ENCODE results near the gene GSG1L.

GSG1L gene

DNA sequence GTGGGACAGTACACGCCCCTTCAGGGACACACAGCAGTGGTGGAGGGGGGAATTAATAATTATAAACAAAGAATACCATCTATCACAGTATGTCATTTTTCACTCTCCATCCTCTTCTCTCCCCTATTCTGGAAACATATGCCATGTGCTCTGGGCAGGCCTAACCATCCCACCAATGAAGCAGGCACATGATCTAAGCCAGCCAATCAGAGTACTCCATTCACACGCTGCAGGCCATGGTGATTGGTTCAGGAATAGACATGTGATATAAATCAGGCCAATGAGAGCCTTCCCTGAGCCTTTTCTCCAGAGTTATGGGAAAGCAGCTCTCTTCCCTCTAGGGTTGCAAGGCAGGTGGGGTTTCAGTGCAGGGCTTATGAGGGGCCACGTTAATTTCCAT, 36.5 kb downstream of the GSG1L start:
- no peak for DNase-seq (ENCODE audit: low read depth in 3 of 3, low spot score in 1 of 3)

DNA sequence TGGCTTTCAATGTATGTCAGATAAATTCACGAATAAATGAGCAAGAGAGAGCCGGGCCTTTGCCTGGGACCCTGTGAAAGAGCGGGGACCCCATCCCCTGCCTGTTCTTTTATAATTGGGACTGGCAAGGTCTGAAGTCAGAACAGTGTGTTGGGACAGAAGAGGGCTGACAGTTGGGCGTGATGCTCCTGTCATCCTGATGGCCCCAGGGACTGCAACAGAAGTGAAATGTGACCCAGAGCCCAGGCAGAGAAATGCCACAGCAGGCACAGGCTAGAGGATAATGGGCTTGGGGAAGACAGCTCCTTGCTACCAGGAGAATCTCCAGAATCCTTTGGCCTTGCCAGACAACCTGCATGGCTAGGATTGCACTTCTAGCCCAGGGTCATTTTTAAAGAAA, 37.9 kb downstream of the GSG1L start:
- no peak for DNase-seq (ENCODE audit: low read depth in 3 of 3, low spot score in 1 of 3)

DNA sequence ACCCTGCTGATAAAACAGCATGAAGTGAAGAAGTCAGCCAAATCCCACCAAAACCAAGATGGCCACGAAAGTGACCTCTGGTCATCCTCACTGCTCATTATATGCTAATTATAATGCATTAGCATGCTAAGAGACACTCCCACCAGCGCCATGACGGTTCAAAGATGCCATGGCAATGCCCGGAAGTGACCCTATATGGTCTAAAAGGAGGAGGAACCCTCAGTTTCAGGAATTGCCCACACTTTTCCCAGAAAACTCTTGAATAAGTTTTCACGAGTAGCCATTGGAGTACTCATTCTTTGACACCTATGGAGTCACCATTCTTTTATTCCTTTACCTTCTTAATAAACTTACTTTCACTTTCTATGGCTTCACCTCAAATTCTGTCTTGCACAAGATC, 44.3 kb downstream of the GSG1L start:
- DNase-seq (ENCODE audit: low read depth in 3 of 3, low spot score in 1 of 3), result no peak

DNA sequence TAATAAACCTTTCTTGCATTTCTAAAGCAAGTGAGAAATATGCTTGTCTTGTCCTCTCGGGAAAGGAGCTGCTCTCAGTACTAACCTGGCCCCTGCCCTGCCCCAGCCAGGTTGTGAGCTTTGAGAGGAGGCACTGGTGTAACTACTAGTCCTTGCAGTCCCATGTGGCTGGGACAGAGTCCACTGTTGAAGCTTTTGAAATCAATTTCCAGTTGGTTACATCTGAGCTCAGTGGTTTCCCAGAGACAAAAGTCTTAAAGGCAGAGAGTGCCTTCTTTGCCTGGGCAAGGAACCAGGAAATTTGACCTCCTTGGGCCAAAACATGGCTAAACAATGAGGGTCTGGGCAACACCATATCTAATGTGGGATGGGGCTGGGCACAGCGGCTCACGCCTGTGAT, 48.7 kb downstream of the GSG1L start:
- no peak for DNase-seq (ENCODE audit: low read depth in 3 of 3, low spot score in 1 of 3)

DNA sequence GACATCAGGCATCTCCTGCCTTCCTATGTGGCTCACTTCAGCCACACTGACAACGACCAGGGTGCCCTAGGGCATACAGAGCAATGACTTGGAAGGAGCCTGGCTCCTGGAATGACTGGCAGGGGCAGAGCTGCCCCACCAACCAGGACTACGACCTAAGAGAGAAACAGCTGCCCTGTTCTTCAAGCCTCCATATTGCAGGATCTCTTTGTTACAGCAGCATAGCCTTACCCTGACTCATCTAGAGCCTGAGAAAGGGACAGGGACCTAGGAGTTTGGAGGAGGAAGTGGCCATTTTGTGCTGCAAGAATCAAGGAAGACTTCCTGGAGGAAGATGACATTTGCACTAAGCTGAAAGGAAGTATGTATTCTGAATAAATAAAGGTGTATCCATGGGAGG, 49.6 kb downstream of the GSG1L start:
- no peak for DNase-seq (ENCODE audit: low read depth in 3 of 3, low spot score in 1 of 3)

DNA sequence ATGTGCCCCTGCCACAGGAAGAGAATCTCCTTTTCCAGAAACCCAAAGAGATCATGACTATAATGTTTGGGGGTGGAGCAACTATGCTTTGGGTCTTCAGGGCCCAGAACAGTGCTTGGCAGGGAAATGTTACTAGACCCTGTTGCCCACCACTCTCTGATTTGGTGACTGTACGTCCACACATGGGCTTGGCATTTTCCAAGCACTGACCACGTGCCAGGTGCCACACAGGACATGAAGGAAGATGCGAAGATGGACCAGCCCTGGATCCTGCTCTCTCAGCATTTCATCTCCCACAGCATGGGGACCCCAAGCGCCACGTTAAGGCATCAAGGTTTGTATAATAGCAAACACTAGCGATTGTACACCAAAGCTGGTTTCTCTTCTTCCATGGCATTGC, 50.1 kb downstream of the GSG1L start:
- no peak for DNase-seq (ENCODE audit: low read depth in 3 of 3, low spot score in 1 of 3)

DNA sequence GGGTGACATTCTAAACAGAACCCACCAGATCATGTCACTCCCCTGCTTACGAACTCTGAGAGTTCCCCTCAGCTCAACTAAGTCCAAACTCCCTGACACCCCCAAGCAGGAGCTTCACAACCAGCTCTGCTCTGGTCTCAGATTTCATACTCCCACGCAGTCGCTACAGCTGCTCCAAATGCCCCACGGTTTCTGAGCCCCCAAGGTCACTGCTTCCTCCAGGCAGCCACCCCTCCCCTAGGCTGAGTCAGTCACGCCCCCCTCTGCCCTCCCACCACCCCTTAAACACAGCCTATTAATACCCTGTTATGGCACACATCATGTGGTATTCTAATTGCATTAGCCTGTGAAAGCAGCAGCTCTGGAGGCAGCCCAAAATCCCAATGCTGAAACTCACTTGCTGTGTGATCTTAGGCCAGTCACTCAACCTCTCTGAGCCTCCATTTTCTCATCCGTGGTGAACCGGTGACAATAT, 51.5 kb downstream of the GSG1L start:
- DNase-seq (ENCODE audit: low read depth in 3 of 3, low spot score in 1 of 3), result no peak

DNA sequence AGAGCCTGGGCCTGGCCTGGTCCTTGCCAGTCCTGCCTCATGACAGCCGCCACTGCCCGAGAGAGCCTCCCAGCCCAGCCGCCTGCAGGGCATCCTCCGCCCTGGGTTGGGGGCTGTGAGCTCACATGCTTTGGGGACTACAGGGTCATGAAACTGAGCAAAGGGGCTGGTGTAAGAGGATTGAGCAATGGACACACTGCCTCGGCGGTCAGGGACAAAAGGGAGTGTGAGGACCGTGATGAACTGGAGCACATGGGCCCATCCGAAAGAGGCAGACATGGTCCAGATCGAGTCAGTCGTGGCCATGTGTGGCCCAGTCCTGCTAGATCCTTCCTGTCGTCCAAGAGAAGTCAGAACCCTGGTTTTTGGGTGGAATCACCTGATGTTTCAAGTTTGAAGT, 52.3 kb downstream of the GSG1L start:
- no peak for DNase-seq (ENCODE audit: low read depth in 3 of 3, low spot score in 1 of 3)

DNA sequence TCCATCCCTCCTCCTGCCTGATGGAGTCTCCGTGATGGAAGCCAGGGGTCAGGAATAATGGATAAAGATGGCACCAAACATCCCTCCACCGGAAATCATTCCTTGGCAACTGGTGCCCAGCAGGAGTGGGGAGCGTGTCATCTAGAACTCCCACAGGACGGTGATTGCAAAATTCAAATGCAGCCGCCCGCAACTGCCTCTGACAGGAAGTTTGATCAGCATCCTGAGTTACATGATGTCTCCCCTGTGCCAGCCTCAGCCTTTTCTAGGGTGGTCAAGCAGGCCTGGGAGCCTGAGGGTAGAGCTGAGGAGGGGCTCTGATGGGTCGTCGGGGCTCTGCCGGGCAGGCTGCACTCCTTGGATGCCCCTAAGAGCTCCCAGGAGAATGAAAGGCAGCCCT, 52.8 kb downstream of the GSG1L start:
- DNase-seq (ENCODE audit: low read depth in 3 of 3, low spot score in 1 of 3), result no peak

DNA sequence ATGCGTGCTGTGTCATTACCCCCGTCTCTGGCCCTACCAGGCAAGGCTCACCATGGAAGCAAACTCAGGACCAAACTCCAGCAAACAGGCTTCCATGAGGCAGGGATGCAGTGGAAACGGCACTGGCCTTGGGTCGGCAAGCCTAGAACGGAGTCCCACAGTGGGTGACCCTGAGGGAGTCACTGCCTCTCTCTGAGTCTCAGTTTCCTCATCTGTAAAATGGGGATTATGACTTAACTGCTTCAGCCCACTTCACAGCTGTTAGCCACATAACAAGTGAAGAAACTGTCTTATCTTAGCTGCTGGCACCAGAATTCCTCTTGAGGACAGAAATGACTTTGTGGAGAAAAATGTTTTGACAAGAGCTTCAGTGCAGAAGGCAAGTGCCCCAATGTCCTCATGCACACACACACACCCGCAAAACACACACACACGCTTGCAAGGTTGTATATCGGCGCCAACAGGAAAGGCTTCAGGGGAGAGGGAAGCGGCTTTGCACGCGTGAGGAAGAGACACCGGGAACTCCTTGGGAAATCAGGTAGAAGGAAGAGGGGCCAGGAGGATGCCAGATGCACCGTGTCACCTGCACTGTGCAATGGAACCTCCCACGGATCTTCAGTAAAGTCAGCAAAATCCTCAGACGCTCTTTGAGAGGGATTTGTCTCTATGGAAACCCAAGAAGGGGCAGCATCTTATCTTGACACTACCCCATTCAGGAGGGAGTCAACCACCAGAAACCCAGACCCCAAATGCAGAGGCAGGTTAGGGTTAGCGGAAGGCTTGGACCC, 53.7 kb downstream of the GSG1L start:
- no peak for DNase-seq (ENCODE audit: low read depth in 3 of 3, low spot score in 1 of 3)

DNA sequence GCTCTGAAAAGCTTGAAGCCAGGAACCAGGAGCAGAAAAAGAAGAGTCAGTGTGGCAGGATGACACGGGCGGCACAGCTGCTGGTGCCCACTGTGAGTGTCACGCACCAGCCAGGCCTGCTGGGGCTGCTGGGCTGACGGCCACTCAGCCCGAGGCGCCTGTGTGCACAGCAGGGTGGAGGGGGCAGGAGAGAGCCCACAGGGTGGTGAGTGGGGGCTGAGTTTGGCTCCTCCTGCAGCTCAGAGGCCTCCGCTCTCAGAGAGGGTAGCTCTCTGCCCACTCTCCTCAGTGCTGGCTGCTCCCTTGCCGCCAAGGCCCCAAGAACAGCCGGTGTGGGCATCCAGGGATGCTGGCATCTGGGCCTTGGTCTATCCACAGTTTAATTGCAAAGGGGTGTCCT, 59.6 kb downstream of the GSG1L start:
- no peak for DNase-seq (ENCODE audit: low read depth in 3 of 3, low spot score in 1 of 3)

DNA sequence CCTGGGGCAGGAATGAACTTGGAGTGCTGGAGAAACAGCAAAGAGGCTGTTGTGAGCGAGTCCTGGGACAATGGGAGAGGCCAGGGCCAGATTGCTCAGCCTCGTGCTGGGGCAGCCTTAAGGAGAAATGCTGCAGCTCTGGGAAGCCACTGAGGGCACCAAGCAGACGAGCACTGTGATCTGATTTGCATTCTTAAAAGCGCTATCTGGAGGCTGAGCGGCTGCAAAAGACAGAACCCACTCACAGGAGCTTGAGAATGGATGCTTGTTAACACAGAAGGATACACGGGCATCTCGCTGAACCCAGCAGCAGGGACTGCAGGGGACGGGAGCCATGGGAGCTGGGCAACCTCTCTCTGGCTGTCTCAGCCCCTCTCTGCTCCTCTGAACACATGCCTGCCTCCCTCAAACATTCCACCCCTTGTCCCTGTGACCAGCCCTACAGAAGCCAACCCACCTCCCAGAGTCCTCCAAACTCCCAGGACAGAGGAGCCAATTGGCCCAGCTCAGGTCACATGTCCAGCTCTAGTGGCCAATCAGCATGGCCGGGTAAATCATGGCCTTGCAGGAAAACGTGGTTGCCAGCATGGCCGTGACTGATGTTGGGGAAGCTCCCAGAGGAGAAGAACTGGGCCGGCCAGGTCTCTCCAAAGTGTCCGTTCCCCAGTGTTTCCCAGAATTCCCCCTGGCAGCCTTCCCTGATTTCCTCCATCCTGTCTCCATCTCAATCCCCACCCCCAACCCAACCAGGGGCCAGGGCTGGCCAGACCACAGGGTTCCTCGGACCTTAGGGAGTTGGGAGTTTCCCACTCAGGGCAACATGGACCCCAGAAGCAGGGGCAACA, 60.3 kb downstream of the GSG1L start:
- no peak for DNase-seq (ENCODE audit: low read depth in 3 of 3, low spot score in 1 of 3)

DNA sequence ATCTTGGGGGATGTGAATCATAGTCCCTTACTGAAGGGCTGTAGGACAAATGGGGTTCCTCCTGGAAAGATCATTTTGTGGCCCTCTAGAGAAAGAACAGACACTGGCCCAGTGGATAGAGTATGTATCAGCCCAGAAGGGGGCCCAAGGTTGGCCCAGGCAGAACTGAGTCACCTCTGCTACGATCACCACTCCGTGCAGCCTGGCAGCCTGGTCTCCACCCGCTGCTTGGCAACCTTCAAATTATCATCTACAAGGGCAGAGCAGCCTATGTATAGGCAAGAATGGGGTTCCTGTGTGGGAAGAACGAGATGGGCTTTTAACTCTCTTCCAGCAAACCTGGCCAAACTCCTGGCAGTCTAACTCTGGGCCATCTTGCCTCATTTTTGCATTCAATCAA, 61.9 kb downstream of the GSG1L start:
- no peak for DNase-seq (ENCODE audit: low read depth in 3 of 3, low spot score in 1 of 3)

DNA sequence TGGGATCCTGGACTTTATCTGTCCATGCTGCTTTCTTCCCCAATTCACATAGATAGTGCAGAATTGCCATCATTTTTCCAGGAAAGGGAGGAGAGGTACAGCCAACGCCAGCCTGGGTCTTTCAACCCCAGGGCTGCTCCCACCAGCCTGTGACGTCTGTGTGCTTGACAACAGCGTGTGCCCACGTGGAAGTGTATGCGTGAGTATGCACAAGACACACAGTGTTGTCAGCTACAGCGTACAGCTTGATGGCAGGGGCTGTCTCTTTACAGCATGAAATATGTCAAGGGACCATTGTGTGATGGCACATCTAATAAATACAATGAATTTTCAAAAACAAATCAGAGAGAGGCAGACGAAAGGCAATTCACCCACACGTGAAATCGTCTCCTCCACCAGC, 62.3 kb downstream of the GSG1L start:
- no peak for DNase-seq (ENCODE audit: low read depth in 3 of 3, low spot score in 1 of 3)

DNA sequence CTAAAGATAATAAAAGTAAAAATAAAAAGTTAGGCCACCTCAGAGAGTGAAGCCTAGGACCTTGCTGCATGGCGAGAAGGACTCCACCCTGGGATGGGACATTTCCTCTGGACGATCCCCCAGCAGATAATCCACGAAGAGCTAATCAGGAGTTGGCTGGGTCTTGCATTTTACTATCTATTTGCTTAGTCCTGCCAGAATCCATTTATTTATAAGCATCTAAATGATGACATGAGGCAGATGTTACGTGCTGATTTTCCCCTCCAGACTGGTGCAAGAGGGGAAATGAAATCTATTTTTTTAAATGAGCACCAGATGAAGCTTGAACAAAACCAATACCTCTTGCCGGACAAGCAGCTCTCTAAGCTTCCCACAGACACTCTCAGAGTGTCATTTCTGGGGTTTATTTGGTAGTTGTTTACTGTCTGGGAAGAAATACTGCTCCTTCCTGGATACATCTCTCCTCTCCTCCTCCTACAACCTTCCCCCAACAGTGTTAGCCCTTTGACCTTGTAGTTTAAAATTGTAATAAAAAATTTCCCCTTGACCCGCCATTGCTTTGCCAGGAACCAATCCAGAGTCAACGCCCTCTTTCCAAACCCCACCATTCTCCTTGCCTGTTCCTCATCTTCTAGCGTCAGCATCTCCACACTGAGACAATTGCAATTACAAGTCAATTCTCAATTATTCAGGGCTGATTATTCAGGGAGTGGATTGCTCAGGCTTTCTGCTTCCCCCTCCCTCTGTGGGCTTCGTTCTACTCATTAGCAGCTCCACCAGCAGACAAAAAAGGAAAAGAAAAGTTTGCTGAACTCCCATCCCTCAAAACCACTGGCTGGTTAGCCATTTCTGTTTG, 63.0 kb downstream of the GSG1L start:
- DNase-seq (ENCODE audit: low read depth in 3 of 3, low spot score in 1 of 3), result no peak

DNA sequence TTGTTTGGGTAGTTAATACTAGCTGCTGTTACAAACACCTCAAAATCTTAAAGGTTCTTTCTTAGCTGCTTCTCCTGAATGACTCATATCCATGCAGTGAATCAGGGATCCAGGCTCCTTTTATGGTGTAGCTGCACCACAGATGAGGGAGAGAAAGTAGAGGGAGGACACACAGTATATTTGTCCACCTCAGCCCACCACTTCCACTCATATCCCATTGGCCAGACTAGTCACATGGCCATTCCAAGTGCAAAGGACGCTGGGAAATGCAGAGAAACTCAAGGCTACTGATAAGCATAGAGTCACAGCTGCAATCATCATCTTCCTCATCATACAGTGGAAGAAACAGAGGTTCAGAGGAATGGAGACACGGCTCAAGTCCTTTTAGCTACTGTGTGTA, 63.8 kb downstream of the GSG1L start:
- DNase-seq (ENCODE audit: low read depth in 3 of 3, low spot score in 1 of 3), result no peak

DNA sequence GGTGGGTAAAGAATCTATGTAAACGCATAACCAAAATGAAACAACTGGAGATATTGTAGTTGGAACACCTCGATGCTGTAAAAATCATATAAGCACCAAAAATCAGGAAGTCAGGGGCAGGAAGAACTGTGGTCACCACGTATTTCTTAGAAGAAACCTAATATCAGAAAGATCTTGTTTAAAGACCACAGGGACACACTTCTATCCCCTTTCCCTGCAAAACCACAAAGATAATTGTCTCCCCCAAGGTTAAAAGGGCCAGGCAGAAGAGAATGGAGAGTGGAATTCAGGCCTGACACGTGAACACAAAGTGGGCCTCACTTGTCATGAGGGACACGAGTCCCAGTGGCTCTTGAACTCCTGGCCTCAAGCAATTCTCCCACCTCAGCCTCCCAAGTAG, 68.1 kb downstream of the GSG1L start:
- no peak for DNase-seq (ENCODE audit: low read depth in 3 of 3, low spot score in 1 of 3)

DNA sequence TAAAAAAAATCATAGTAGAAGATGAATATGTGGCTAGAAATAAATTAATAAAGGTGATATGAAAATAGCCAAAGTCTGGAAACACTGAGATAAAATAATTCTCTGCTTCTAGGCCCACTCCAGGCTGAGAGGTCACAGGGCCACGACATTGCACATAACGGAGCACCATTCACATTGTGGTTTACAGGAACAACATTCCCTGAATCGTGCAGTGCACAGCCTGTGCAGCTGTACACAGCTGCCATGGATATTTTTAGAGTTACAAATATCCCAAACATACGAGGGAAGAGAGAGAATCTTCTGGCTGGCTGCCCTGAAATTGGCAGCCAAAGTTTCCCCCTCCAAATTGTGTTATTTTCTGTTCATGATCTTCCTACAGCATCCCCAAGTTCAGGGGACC, 68.8 kb downstream of the GSG1L start:
- DNase-seq (ENCODE audit: low read depth in 3 of 3, low spot score in 1 of 3), result no peak

DNA sequence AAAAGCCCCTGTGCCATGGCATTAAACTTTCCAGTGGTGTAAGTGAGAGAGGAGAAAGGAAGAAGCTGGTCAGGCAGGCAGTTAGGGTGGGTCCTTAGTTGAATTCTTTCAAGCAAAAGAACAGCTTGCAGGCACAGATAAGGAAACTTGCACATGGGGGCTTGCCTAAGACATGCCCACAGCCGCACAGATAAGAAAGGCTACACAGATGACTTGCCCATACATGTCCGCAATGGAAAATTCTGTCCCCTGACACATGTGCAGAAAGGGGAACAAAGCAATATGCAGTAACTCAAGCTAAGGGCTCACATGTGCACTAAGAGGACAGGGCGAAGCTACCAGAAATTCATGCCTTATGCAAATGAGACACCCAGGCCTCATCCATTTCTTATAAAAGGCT, 69.9 kb downstream of the GSG1L start:
- DNase-seq (ENCODE audit: low read depth in 3 of 3, low spot score in 1 of 3), result no peak

DNA sequence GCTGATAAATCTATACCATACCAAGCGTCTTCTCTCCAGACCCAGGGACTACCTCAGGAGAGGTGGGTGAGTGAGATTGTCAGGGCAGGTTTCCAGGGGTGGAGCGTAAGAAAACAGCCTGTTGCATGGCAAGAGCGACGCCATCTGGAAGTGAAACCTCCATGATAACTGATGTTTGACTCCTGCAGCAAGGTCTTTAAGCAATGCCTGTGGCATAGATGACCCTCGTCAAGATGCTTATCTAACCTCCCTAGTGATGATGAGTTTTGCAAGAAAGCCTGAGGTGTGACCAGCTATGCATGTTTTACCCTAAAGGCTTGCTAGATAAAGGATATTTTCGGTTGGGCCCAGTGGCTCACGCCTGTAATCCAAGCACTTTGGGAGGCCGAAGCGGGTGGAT, 71.6 kb downstream of the GSG1L start:
- DNase-seq (ENCODE audit: low read depth in 3 of 3, low spot score in 1 of 3), result no peak

DNA sequence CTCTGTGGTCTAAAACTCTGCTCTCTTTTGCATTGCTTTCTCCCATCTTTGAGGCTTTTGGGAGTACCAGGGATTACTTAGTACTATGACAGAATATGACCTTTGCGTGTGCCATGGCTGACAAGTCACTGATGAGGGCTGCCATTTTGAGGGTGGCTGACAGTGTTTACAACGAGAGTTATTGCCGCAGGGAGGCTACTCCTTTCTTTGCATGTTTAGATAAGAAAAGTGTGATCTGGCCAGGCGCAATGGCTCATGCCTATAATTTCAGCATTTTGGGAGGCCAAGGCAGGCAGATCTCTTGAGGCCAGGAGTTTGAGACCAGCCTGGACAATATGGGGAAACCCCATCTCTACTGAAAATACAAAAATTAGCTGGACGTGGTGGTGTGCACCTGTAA, 77.5 kb downstream of the GSG1L start:
- DNase-seq (ENCODE audit: low read depth in 3 of 3, low spot score in 1 of 3), result no peak

DNA sequence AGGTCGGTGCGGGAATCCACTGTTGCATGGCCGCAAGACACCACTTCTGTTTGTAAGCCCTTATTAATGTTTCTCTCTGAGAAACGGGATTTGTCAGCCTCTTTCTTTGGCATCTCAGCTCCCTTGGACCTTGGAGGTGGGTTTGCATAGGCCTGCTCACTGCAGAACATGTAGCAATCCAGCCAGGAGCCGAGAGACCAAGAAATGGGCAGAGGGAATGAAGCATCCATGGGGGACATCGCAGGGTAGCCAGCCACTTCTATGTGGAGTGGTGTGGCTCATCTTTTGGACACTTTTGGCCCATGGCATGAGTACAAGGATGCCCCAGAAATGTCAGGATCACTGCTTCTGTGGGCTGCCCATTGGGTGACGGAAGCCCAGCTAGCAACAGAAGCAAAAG, 79.4 kb downstream of the GSG1L start:
- DNase-seq (ENCODE audit: low read depth in 3 of 3, low spot score in 1 of 3), result no peak

Data from stimulated activated CD4-positive, alpha-beta T cell treated with anti-CD3 and anti-CD28 coated beads, TNF-alpha, amount 100 ng/mL, for 1 hour (primary cell).